ENCODE results near the gene CLHC1.

Gene CLHC1

DNA sequence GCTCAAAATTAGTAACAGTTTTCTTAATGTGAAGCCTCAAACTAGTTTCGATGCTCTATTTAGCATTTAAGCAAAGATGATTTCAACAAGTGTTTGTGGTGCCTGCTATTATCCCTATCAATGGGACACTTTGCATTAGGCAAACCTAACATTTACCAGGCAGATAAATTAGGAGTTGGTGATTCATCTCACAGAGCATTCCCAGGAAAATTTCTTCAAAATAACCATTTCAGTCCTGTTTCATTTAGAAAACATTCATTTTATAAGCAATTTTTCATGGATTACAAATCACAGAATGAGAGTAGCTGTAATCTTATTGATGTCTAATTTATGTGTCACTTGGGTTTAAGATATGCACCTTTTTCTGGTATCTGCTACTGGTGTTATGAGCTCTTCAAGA, 62.7 kb downstream of the CLHC1 start:
- DNase-seq, result no peak

DNA sequence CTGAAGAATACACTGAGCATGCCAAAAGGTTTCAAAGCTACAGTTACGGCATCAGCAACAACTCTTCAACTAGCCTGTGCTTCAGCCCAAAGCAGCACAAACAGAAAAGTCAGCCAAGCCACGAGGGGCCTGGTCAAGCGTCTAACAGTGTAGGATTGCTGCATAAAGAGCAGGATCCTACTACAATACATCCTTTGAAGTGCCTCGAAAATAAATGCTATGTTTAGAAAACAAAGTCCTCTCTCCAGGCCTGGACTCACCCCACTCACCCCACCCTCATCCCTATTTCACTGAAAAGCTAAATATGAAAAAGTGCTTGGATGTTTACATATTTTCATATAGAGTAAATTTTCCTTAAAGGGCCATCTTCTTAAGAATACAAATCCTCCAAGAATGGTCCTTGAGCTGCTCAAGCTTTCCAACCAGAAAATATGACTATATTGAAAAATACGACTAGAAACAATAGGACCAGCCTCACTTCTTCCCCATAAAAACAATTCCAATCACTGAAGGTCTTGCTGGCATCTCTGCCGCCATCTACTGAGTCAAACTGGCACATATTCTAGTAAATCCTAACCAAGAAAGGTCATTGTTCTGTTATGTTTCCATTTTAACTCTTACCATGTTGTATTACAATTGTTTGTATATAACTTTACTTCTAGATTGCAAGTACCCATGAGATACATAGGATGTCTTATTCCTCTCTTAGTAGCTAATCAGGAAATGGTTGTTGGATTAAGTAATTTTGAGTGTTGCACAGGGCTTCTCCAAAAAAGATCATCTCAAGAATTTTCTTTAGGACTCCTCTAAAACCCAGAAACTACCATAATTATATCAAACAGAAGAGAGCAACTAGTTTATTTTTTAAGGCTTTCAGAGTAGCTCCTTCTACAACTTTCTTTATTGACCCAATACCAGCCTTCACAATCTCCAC, 63.6 kb downstream of the CLHC1 start:
- DNase-seq, result peak; percentile 74

DNA sequence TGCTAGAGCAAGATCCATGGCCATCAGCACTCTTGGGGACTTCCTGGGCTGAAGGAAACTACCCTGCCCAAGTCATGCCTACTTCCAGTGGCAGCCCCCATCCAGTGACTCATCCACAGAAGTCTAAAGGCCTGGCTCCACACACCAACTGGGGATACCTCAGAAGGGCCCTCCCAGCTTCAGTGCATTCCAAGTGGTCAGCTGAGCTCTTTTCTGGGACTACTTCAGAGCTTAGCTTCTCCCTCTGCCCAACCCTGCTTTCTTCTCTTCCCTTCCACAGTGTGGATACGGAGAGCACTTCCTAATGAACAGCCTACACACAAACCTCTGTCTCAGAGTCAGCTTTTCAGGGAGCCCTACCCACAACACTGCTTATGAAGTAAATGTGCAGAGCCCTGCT, 66.5 kb downstream of the CLHC1 start:
- peak; percentile 71 for DNase-seq

DNA sequence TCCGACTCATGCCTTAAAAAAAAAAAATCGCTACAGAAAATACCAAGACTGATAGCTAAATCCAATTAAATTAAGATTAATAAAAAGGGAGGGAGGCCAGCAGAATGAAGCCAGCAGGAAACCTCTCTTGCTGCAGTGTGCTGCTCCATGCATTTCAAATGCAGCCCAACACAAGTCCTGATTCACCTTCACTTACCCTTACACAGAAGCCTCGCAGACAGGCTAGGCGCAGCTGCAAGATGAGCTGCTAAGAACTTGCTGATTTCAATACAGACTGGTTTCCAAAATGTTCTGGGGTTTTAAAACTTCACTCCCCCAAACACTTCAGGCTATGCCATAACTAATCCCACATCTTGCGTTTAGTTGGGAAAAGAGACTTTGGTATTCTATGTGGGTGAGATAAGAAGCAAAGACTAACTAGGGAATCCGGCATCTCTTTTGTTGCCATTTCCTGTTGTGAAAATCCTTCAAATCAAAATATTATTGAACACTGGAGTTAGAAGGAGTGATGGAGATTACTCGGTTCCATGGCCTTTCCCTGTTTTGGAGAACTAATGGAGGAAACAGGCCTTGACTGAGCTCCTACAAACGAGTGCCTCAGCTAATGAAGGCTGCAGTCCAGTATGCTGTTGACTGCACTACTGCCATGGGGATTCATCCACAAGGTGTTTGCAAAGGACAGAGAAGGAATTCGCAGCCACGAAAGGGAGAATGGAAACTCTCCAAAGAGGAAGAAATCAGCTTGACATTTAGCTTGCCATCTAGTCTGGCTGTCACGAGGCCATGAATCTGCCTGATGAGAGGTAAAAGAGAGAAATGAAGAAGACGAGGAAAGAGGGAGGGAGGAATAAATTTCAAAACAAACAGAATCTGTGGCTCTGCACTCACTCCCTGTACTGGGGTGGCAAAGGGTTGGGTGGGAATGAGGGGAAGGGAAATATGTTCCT, 67.3 kb downstream of the CLHC1 start:
- no peak for DNase-seq

DNA sequence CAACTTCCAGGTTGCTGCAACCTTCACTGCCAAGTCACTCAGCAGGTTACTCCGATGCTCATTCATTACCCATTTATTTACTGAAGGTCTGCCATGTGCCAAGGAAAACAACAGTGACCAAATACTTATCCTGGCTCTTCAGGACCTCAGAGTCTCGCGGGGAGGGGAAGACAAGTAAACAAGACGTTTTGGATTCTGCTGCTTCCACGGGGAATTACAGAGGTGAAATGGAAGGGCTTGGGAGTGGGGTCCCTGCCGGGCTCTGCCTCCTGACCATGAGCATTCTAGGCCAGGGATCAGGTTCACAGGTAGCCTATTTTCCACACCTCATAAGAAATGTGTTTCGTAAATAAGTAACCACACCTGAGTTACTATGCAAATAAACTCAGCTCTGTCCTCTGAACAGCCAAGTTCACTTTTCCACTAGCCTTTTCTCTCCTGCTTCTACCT, 68.1 kb downstream of the CLHC1 start:
- no peak for DNase-seq

DNA sequence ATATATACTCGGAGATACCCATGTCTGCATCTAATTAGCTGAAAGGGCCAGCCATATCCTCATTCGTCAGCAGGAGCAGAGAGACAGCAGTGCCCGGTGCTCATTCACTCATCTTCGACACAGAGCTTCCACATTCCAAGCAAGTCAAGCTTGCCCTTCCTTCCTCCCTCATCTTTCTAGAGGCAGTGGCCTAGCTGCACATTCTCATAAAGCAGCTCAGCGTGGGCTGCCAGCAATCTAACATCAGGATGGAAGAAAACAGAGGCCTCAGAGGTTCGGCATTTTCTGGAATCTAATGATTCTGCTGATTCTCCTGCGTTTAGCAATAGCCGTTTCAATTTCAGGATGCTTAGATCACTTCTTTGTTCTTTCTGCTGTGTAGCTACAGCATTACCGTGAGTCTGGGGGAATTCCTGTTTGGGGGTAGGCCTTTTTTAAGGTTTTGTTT, 68.8 kb downstream of the CLHC1 start:
- DNase-seq, result peak; percentile 91

DNA sequence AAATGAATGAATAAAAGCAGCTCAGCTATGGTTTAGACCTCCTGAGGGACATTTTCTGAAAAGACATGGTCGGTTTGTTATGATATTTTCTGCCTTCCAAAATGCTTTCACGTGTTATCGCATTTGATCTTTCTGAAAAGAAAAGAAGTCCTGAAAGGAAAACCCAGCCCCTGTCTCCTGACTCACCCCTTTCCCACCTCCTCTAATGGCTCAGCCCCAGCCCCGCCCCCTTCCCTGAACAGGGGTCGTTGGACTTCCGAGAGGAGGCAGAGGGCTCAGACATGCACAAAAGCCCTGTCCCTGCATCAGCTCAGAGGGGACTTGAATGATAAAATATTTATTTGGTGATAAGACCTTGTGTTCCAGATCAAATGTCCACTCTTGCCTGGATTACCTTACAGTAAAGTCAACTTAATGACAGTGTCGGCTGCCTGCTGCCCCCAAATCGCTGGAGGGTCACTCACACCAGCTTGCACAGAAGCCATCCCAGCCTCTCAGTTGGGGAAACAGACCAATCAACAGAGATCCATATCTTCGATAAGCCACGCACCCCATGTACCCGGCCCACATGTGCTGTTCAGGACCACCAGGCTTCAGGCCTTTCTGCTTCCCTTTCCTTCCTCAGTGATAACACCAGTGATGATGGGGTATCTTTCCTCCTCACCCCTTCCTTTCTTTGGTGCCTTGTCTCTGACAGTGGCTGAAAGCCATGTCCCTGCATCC, 69.6 kb downstream of the CLHC1 start:
- DNase-seq, result no peak

DNA sequence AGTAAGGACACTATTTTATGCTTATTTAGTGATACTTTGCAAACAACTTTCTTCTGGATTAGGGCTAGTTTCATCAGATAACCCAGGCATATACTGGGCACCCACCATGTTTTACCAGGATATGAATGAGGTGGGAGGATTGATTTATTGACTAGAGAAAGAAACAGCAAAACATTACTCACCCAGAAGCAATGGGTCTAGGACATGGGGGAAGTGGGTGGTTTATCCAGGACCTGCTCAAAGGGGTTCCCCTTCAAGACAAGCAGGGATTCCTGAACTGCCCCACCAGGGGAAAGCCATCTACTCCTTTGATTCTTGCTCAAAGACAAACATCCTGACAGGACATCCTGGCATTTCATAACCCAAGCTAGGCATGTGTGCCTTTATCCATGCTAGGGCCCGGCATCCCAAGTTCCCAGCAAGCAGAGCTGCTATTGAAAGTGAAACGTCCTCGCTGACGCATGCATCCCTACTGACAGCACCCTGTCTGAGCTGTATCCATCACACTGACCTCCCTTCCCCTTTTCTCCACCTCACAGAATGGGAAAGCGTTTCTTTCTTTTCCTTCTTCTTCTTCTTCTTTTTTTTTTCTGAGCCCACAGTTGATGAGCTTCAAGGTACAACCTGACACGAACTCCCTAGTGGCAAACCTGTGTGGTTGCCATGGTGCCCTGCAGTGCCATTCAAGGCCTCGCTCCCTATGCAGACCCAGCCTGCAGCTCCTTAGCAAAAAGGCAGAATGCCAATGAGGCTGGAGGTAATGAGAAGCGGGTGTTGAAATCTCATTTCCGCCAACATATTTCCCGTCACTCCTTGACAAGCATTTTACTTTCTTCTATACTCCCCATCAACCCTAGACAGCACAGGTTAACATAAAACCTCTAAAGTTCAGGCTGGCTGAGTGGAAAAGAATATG, 70.5 kb downstream of the CLHC1 start:
- no peak for DNase-seq

DNA sequence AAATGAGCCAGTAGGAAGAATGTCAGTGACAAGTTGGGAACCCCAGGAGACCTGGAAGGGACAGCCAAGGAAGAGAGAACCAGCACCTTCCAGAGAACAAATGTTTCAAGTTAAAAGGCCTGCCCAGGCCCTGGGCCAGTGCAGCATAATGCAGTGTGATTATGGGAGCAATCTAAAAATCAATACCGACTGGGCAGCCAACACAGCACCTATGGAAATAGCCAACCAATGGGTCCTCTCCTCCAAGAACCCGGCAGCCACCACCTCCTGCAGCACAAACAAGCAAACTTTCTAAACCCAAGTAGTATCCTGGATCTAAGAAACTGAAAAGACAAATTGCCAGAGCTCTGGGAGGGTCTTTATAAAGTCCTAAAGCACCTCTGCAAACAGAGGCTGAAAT, 71.7 kb downstream of the CLHC1 start:
- no peak for DNase-seq

DNA sequence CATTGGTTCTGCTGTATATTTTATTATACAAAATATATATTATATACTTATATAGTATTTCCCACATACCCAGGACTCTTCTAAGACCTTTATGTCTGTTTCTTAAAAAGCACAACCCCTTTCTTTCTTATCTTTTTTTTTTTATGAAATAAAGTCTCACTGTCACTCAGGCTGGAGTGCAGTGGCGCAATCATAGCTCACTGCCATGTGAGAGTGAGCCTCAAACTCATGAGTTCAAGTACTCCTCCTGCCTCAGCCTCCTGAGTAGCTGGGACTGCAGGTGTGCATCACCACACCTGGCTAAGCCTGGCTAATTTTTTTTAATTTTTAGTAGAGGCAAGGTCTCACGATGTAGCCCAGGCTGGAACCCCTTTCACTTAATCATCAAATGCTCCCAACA, 72.3 kb downstream of the CLHC1 start:
- DNase-seq, result no peak

DNA sequence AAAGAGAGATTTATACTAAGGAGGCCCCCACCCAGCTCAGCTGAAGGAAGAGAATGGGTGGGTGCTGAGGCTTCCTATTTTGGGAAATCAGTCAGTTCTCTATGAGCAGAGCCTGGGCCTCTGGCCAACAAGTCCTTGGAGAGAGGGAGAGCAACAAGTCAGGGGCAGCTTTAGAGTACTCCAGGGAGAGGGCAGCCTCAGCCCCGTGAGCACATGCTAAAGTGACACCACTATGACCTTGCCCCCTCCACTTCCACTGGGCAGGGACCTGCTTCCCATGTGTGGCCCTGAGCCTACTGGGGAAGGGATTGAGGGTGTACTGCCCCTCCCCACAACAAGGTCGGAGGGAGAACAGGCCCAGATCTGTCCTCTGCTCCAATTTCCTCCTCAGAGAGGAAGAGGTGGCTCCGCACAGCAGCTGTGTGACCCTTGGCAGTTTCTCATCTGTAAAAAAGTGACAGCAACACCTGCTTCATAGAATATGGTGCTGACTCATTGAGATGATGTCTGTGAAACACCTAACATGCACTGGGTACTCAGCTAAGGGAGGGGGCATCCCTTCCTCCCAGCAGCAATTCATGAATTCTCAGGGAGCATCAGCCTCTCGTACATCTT, 72.9 kb downstream of the CLHC1 start:
- DNase-seq, result no peak

DNA sequence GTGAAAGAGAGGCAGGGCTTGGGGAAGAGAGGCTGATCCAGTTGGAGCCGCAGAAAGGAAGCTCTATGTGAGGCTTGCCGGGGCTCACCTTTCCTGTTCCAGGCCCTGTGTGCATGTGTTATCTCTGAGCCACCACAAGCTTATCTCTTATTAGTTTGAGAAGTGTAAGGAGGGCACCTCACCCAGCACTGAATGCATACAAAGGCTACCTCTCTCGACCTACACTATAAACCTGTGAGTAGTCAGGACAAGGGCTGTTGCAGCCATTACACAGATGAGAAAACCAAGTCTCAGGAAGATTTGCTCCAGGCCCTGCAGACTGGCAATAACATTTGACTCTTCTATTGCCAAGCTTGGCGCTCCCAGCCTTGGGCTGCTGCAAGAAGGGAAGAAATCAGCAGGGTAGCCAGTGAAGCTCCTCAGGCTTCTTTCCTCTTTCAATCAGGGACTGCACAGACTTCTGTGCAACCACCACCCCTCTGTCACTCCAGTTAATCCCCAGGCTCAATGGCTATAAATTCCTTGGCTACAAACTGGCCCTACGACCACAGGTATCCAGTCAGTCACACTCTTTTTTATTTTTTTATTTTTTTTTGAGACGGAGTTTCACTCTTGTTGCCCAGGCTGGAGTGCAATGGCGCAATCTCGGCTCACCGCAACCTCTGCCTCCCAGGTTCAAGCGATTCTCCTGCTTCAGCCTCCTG, 73.8 kb downstream of the CLHC1 start:
- no peak for DNase-seq

DNA sequence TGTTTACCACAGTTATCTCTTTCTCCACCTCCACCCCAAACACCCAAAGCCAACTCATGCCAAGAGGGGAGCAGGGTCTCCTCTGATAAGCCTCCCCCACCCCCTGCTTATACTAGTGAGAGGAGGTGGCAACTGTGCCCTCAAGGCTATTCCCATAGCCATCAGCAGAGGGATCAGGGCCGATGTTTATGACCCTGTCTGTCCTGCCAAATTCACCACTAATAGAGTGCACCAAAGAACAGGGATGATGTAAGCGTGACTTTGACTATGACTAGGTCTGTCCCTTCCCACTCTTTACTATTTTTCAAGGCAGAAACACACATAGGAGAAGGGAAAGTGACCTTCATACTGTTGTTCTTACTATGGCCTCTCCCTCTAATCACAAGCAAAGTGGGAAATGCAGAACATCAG, 74.6 kb downstream of the CLHC1 start:
- no peak for DNase-seq

DNA sequence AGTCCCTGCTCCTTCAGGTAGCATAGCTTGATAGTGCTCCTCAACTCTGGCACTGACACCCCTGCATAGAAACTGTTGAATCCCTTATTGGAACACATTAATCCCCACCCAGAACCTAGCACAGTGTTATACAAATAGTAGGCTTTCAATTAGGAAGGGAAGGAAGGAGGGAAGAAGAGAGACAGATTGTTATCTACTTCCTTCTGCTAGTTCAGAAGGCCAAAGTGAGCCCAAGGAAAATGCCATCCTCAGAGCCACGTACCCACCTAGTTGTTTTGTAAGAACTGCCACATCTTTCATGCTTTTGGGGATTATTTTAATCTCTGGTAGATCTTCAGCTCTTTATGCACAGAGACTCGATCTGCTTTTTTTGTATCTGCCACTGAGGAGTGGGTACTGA, 75.1 kb downstream of the CLHC1 start:
- no peak for DNase-seq

DNA sequence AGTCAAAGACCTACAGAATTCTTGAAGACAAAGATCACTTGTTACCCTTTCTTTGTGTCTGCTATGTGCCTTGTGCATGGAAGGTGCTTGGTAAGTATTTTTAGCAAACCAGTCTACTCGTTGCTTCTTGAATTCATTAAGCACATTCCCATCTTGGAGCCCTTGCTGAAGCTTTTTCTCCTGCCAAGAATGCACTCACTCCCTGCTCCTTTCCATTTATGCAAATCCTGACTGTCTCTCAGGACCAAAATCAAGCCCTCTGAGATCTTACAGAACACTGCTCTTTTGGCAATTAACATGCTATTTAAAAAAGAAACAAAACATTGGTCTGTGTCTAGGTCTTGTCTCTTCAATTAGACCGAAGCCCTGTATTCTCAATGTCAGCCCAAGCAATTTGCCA, 75.8 kb downstream of the CLHC1 start:
- DNase-seq, result peak; percentile 82

DNA sequence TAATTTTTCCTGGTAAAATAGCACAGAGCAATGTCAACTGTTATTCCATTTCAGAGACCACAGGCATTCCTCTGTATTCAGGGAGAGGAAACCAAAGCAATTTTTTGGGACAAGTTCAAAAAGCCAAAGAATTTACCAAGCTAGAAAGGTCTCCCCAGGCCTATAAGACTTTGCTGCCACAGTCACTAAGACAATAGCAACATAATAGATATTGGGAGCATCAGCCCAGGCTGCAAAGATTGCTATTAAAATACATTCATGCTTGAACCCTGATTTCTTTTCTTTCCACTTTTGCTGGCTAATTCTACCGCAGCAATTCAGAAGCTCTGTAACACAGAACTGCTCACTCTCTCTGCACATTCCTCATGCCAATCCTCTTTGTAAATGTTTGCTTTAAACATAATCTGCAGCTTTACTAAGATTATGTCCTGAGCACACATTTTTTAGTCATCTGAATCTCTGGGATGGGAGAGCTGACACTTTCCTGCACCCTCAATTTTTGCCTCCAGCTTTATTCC, 76.3 kb downstream of the CLHC1 start:
- DNase-seq, result peak; percentile 88

DNA sequence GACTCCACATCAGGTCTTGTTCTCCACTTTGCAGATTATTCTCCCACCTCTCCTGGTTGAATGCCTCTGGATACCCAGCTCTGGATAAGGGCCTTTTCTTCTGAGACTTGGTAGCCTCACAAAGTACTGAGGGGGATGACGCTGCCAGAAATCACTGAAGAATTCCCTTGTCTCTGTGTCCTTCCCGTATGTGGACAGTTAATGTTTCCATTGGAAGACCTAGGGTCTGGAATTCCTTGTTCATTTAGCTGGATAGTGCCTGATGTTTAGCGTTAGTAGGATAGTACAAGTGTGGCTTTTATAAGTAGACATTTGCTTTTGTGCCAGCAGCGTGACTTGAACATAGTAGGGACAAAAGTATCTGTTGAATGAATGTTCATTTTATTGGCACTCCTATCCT, 76.9 kb downstream of the CLHC1 start:
- DNase-seq, result no peak

DNA sequence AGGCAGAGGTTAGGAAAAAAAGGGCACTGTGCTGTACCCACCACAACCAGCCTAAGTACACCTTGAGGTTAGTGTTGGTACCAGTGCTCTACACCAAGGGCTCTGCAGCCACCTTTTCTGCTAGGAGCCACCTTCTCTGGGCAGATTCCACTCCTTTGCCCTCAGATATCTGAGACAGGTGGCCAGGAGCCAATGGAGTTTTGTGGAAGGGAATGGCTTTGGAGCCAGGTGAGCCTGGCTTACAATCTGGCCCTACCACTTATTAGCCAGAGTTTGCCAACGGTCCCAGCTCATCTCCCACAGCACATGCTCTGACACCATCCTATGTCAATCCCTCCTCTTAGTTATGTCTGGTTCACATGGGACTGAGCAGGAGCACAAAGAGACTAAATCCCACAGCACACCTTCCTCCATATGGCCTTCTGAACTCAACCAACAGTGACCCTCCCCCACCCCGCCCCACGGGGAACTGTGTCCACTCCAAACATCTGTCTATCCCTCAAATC, 77.5 kb downstream of the CLHC1 start:
- no peak for DNase-seq

DNA sequence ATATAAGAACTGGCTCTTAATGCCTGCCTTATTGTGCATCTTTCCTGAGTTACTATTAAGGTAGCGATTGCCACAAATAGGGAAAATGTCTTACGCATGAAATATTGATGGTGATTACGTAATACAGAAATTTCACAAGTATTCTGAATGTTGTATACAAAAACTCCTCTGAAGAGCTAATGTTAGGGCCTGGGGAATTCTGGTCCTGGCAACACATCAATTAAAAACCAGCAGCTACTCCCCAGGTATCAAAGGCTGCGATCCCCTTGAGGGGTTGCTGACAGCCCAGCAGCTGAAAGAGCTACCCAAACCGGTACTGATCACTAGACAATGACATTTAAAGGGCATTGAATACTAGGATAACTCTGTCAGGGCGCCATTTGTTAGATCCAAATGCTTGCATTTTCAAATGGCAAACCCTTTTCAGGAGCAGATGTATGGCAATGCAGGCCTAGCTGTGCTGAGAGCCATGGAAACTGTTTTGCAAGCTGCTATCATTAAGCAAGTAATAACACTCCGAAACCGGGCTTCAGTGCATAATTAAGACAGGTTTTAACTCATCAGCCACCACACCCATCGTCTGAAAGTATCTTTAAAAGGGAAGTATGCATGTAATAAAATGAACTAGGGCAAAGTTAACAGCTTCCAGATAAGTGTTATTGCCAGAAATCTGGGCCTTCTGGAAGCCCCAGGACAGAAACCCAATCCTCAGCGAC, 78.4 kb downstream of the CLHC1 start:
- no peak for DNase-seq
